T1000 (cell line): ENCODE measurements around the gene XNDC1N.
"Not testable (repeated sequence)": the region's sequence is repeated elsewhere in the genome, so short reads cannot be mapped to it uniquely, and the experiment has no call there.

ENCODE experiments used
- DNase-seq: peaks from one replicate; lab custom pipeline; 2025; ENCODE audit warnings: mixed read lengths; lab: John Stamatoyannopoulos, UW

XNDC1N gene

DNA sequence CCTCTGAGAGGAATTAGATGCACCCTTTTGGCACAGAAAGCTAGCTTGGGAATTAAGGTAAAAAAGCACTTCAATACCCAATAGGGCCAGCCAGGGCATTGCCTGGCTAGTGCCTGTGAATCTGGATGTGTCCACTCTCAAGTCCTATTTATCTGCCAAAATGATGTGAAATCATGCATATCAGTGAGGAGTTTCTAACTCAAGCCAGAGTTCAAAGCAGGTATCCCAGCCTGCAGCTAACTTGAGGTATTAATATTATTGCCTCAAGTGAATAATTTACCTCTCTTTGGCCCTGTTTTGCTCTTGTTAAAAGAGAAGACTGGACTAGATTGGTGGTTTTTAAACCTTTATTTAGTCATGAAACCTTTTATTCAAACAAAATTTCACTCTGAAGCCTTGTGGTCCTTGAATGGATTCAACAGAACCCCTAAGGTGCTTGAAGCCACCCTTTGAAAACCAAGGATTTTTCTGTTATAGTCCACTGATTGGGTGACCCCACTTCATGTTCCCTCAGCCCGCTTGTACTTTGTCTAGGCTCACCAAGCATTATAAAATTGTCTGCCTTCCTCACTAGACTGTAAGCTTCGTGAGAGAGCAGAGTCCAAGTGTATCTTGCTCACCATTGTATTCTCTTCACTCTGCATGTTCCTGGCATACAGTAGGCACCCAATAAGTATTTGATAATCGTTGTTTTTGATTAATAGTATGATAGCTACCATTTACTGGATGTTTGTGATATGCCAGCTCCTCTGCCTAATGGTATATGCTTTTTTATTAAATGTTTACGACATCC, 4.9 kb upstream of the XNDC1N start:
- no peak for DNase-seq

DNA sequence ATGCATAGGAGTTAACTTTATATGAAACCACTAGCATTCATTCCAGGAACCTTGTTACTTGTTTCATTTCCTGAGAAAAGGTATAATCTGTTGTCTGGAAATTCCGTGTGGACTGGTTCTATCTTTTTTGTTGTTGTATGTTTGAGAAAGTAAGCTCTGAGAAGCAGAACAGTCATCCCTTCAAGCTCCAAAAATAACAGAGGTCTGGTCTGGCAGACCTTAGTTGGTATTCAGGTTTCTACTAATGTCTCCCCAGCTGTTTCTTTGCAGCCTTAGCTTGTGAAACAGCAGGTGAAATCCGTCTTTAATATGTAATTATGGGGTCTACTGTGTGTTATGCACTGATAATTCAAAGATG, 2.8 kb upstream of the XNDC1N start:
- no peak for DNase-seq

DNA sequence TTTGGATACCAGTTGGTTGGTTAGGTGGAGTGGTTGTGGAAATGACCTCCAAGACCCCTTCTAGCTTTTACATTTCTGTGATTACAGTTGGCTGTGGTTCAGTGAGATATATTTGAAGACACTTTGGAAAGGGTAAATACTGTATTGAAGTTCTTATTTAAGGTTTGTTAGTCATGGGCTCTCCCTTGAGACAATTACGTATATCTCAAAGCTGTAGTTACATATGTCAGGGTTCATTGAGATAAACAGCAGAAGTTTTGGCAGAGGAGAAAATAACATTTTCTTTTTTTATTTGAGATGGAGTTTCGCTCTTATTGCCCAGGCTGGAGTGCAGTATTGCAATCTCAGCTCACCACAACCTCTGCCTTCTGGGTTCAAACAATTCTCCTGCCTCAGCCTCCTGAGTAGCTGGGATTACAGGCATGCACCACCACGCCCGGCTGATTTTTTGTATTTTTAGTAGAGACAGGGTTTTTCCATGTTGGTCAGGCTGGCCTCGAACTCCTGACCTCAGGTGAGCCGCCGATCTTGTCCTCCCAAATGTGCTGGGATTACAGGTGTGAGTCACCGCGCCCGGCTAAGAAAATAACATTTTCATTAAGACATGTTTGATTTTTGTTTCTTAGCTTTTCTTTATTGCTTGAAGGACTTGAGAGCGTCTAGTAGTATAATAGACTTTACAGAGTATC, 2.3 kb upstream of the XNDC1N start:
- no peak for DNase-seq

DNA sequence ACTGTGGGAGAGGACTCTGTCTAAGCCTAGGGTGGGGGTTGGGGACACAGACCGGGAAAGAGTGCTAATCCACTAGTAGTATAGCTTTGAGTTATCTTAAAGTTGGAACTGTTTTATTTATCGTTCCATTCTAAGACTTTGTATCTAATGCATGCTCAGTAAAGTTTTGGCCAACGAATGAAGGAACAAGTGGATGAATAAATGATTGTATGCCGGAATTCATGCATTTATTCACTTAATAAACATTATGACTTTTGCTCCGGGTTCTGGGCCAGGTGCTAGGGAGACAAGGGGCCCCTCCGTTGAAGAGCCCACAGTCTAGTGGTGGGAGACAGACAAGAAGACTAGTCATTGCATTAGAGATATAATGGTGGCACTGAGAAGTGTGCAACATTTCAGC, 1.1 kb upstream of the XNDC1N start:
- DNase-seq = no peak

DNA sequence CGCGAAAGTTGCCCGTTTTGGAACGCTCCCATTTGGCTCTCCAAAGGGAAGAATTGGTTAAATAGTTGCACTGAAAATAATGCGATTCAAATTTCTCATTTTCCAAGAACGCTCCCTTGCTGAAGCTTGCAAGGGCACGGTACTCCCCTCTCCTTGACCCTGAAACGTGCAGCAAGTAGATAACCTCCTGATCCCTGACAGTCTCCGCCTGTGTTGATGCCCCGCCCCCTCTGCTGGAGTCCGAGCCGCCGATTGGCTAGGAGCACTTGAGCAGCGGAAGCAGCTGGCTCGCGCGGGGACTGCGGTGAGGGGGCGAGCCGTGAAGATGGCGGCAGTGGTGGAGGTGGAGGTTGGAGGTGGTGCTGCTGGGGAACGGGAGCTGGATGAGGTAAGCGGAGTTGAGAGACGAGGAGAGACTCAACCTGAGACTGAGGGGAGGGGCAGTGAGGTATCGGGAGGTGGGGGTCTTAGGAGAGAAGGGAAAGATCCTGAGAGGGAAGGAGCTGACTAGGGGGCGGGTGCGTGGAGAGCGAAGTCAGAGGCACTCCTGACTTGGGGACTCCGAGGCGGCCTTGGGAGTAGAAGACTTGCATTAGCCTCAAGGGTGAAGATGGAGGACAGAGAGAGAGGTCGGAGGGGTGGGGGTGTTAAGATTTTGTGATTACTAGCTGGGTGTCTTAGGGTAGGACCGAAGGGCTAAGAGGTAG, 496 bp upstream of the XNDC1N start, which contains the start of gene RNF121:
TSS of gene RNF121 (plus strand) at position 310 of the 707 bp plus-strand sequence. CDS start at position 326, 16 bp downstream.
- peak; percentile 88 for DNase-seq

DNA sequence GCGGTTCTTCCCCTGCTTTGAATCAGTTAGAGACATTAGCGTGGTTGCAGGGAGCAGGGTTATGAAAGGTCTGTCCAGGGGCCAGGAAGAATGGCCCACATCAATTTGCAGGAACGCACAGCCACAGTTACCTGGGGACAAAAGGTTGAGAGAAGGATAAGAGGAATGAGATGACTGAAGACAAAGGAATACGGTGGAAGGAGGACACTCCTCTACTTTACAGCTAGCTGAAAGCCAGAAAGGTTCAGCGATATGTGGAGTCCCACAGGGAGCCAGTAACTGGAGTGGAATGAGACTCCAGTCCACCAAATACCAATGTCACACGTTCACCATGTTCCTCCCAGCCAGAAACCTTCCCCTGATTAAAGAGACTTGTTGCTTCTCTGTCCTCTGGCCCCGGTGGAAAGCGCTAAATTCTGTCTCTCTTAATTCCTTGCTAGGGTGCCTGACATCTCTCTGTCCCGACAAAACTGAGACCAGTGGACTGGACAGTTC, 10.7 kb downstream of the XNDC1N start:
- no peak for DNase-seq

DNA sequence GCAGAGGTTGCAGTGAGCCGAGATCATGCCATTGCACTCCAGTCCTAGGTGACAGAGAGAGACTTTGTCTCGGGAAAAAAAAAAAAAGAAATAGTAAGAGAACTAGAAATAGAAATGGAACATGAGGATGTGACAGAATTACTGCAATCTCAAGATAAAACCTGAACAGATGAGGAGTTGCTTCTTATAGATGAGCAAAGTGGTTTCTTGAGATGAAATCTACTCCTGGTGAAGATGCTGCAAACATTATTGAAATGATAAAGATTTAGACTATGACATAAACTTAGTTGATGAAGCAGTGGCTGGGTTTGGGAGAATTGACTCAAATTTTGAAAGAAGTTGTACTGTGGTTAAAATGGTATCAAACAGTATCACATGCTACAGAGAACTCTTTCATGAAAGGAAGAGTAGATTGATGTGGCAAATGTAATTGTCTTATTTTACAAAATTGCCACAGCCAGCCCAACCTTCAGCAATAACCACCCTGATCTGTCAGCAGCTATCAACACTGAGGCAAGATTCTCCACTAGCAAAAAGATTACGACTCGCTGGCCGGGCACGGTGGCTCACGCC, 13.7 kb downstream of the XNDC1N start:
- DNase-seq = no peak

DNA sequence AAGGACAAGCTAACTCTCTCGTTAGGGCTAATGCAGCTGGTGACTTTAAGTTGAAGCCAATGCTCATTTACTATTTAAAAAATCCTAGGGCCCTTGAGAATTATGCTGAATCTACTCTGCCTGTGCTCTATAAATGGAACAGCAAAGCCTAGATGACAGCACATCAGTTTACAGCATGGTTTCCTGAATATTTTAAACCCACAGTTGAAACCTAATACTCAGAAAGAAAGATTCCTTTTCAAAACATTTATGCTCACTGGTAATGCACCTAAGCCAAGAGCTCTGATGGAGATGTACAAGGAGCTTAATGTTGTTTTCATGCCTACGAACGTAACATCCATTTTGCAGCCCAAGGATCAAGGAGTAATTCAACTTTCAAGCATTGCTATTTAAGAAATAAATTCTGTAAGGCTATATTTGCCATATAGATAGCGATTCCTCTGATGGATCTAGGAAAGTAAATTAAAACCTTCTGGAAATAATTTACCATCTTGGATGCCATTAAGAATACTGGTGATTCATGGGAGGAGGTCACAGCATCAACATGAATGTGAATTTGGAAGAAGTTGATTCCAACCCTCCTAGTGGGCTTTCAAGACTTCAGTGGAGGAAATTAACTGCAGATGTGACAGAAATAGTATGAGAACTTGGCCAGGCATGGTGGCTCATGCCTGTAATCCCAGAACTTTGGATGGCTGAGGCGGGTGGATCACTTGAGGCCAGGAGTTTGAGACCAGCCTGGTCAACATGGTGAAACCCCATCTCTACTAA, 14.5 kb downstream of the XNDC1N start:
- no peak for DNase-seq

DNA sequence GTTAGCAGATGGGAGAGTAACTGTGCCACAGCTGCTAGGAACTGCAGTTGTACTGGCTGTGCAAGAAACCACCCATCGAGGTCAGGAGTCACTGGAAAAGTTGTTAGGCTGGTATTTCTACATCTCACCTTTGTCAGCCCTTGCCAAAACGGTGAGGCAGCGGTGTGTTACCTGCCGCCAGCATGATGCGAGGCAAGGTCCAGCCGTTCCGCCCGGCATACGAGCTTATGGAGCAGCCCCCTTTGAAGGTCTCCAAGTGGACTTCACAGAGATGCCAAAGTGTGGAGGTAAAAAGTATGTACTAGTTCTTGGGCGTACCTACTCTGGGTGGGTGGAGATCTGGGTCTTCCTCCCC, 16.4 kb downstream of the XNDC1N start:
- DNase-seq = not testable (repeated sequence)

DNA sequence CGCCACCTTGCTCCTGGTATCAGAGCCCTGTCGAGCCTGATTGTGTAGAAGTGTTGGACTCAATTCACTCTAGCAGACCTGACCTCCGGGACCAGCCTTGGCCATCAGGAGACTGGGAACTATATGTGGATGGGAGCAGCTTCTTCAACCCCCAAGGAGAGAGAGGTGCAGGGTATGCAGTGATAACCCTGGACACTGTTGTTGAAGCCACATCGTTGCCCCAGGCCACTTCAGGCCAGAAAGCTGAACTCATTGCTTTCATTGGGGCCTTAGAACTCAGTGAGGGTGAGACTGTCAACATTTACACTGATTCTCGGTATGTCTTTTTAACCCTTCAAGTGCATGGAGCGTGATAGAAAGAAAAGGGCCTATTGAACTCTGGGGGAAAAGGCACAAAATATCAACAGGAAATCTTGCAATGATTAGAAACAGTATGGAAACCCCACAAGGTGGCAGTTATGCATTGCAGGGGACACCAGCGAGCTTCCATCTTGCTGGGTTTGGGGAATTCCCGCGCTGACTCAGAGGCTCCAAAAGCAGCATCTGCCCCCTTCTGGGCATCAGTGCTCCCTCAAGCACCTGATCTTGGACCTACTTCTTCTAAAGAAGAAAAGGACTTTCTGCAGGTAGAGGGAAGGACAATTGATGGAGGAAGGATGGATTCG, 16.9 kb downstream of the XNDC1N start:
- DNase-seq = not testable (repeated sequence)

DNA sequence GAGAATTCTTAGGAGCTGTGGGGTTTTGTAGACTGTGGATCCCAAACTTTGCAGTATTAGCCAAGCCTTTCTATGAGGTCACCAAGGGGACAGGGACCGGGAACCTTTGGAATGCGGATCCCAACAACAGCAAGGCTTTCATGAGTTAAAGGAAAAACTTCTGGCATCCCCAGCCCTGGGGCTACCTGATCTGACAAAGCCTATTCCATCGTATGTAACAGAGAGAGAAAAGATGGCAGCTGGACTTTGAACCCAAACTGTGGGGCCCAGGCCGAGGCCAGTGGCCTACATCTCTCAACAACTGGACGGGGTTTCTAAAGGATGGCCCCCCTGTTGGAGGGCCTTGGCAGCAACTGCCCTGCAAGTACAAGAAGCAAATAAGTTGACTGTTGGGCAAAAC, 17.6 kb downstream of the XNDC1N start:
- DNase-seq = not testable (repeated sequence)

DNA sequence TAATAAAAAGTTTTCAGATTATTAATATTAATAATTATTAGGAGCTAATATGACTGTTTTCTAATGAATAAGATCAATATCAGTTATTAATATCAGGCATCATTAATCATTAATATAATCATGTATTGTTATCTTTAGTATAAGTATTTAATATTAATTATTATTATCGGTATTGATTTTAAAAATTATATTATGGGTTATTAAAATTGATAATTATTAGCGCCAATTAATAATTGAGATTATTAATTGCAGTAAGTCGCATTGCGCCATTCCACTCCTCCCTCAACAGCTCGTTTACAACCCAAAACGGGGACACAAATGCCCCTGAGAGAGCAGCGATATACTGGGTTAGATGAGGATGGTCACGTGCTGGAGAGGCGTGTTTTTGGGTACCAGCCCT, 20.2 kb downstream of the XNDC1N start:
- no peak for DNase-seq

DNA sequence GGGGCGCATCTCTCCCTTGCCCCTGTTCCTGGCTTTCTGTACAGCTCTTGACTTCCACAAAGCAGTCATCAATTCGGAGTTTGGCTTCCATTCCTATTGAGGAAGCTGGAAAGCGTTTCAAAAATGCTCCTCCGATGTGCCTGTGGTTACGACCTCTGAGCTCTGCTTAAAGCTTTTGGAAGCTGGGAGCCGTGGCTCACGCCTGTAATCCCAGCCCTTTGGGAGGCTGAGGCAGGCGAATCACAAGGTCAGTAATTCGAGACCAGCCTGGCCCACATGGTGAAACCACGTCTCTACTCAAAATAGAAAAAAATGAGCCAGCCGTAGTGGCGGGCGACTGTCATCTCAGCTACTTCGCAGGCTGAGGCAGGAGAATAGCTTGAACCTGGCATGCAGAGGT, 27.3 kb downstream of the XNDC1N start:
- DNase-seq = peak; percentile 6

DNA sequence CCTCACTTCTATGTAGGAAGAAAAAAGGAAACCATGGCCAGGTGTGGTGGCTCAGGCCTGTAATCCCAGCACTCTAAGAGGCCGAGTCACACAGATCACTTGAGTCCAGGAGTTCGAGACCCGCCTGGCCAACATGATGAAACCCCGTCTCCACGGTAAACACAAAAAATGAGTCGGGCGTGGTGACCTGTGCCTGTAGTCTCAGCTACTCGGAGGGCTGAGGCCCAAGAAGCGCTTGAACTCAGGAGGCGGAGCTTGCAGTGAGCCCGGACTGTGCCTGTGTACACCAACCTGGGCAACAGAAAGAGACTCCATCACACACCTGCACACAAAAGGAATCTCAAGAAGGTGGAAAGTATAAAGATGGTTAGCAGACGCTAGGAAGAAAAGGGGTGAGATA, 32.4 kb downstream of the XNDC1N start:
- no peak for DNase-seq

DNA sequence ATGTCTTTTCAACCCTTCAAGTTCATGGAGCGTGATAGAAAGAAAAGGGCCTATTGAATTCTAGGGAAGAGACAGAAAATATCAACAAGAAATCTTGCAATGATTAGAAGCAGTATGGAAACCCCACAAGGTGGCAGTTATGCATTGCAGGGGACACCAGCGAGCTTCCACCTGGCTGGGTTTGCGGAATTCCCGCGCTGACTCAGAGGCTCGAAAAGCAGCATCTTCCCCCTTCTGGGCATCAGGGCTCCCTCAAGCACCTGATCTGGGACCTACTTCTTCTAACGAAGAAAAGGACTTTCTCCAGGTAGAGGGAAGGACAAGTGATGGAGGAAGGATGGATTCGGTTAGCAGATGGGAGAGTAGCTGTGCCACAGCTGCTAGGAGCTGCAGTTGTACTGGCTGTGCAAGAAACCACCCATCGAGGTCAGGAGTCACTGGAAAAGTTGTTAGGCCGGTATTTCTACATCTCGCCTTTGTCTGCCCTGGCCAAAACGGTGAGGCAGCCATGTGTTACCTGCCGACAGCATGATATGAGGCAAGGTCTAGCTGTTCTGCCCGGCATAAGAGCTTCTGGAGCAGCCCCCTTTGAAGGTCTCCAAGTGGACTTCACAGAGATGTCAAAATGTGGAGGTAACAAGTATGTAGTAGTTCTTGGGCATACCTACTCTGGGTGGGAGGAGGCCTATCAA, 39.1 kb downstream of the XNDC1N start:
- not testable (repeated sequence) for DNase-seq

DNA sequence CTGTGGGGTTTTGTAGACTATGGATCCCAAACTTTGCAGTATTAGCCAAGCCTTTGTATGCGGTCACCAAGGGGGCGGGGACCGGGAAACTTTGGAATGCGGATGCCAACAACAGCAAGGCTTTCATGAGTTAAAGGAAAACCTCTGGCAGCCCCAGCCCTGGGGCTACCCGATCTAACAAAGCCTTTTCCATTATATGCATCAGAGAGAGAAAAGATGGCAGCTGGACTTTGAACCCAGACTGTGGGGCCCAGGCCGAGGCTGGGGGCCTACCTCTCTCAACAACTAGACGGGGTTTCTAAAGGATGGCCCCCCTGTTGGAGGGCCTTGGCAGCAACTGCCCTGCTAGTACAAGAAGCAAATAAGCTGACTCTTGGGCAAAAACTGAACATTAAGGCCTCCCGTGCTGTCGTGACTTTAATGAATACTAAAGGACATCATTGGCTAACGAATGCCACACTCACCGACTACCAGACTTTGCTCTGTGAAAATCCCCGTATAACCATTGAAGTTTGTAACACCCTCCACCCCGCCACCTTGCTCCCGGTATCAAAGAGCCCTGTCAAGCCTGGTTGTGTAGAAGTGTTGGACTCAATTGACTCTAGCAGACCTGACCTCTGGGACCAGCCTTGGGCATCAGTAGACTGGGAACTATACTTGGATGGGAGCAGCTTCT, 39.9 kb downstream of the XNDC1N start:
- DNase-seq = not testable (repeated sequence)

DNA sequence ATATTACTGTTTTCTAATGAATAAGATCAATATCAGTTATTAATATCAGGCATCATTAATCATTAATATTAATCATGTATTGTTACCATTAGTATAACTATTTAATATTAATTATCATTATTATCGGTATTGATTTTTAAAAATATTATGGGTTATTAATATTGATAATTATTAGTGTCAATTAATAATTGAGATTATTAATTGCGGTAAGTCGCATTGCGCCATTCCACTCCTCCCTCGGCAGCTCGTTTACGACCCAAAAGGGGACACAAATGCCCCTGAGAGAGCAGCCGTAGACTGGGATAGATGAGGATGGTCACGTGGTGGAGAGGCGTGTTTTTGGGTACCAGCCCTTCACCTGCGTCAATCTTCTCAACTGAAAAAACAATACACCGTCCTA, 42.6 kb downstream of the XNDC1N start:
- DNase-seq = not testable (repeated sequence)
